HepG2 (cell line): ENCODE results near the gene AUP1. TPM values are rescaled to one million over a fixed set of nuclear protein-coding genes. Genes with fewer than 3 reads are reported as not detected.

Experiments
- CEBPG ChIP-seq: IDR thresholded peaks from 2 replicates; pipeline ENCODE4 v1.6.1; 2016
- ELF4 ChIP-seq: sonication (generic); formaldehyde crosslinking; IDR thresholded peaks from 2 replicates; pipeline ENCODE4 v1.5.0; 2020; ENCODE audit warnings: missing genetic modification reagents, mild to moderate bottlenecking, moderate library complexity, borderline replicate concordance
- GPN1 ChIP-seq: sonication (generic); formaldehyde crosslinking; IDR thresholded peaks from 2 replicates; pipeline ENCODE4 v1.5.1; 2020; ENCODE audit warnings: missing genetic modification reagents, borderline replicate concordance
- JARID2 ChIP-seq: sonication (generic); formaldehyde crosslinking; IDR thresholded peaks from 2 replicates; pipeline ENCODE4 v1.8.1; 2023; ENCODE audit warnings: missing genetic modification reagents, inconsistent platforms; ENCODE audit not compliant: insufficient replicate concordance
- MAFG ChIP-seq: sonication (generic); formaldehyde crosslinking; IDR thresholded peaks from 2 replicates; pipeline ENCODE4 v1.5.1; 2020; ENCODE audit warnings: mild to moderate bottlenecking, missing genetic modification reagents
- NCOA2 ChIP-seq: sonication (generic); formaldehyde crosslinking; IDR thresholded peaks from 2 replicates; pipeline ENCODE4 v1.8.0; 2022; ENCODE audit warnings: inconsistent platforms
- NONO ChIP-seq, 2 experiments: fragments of 450-650 bp in 1 of 2; sonication (generic) in 1 of 2; formaldehyde crosslinking in 1 of 2; IDR thresholded peaks in 1 of 2; conservative IDR thresholded peaks in 1 of 2; 2 replicates each; pipeline versions ENCODE4 v1.6.1 to v1.8.0; 2017 to 2022; ENCODE audit warnings: mild to moderate bottlenecking in 1 of 2, missing genetic modification reagents in 1 of 2, moderate library complexity in 1 of 2
- PHB2 ChIP-seq: fragments of 450-650 bp; IDR thresholded peaks from 2 replicates; pipeline ENCODE4 v1.6.1; 2018; ENCODE audit not compliant: partially characterized antibody
- RBFOX2 ChIP-seq: fragments of 200-400 bp; formaldehyde crosslinking; IDR thresholded peaks from 2 replicates; pipeline ENCODE4 v1.6.1; 2017; ENCODE audit warnings: low read depth, mild to moderate bottlenecking, low read length
- REST ChIP-seq, 2 experiments: IDR thresholded peaks; 2 replicates each; pipeline ENCODE4 v1.6.1; 2011 to 2012; ENCODE audit warnings: low read length in 2 of 2, borderline replicate concordance in 1 of 2, low read depth in 1 of 2, mild to moderate bottlenecking in 1 of 2, moderate library complexity in 1 of 2
- SP2 ChIP-seq: sonication (generic); formaldehyde crosslinking; IDR thresholded peaks from 2 replicates; pipeline ENCODE4 v1.5.1; 2020; ENCODE audit warnings: mild to moderate bottlenecking, missing genetic modification reagents
- ZFP62 ChIP-seq: sonication (generic); formaldehyde crosslinking; IDR thresholded peaks from 2 replicates; pipeline ENCODE4 v1.4.0; 2020; ENCODE audit warnings: missing genetic modification reagents
- ZNF143 ChIP-seq: sonication (generic); formaldehyde crosslinking; IDR thresholded peaks from 2 replicates; pipeline ENCODE4 v1.4.0; 2020; ENCODE audit warnings: missing genetic modification reagents
- polyA plus RNA-seq, 8 experiments: library from polyadenylated mRNA; depleted of rRNA in 3 of 8; stranded (reverse) in 7 of 8; unstranded in 1 of 8; fragments of >200 nt; fragmentation: Illumina TruSeq in 4 of 8; extraction: Trizol in 4 of 8; gene quantifications; 2 replicates each; pipeline versions ENCODE4 v1.2.1 to v1.2.3, GENCODE V29; 2011 to 2016; ENCODE audit warnings: low read depth in 4 of 8, missing spikeins in 1 of 8, mixed read lengths in 1 of 8; ENCODE audit not compliant: insufficient read depth in 1 of 8
- total RNA-seq, 5 experiments: library from RNA; depleted of rRNA; stranded (reverse); fragments of >200 nt; fragmentation: Illumina TruSeq; extraction: Trizol; gene quantifications; 2 replicates each; pipeline ENCODE4 v1.2.3, GENCODE V29; 2016; ENCODE audit warnings: low read depth in 1 of 5
- TF ChIP-seq, protein P1 (sequence below): sonication (generic); formaldehyde crosslinking; IDR thresholded peaks from 2 replicates; pipeline ENCODE4 v1.5.0; 2020; ENCODE audit warnings: missing genetic modification reagents
- TF ChIP-seq, protein P2 (sequence below), 2 experiments: sonication (generic) in 1 of 2; formaldehyde crosslinking in 1 of 2; IDR thresholded peaks; 2 replicates each; pipeline versions ENCODE4 v1.4.0 to v1.6.1; 2016 to 2020; ENCODE audit warnings: borderline replicate concordance in 1 of 2, low read depth in 1 of 2, mild to moderate bottlenecking in 1 of 2, missing genetic modification reagents in 1 of 2
- TF ChIP-seq, protein P3 (sequence below): IDR thresholded peaks from 2 replicates; pipeline ENCODE4 v1.6.1; 2016; ENCODE audit warnings: control low read depth

AUP1 gene
- total and polyA plus RNA-seq, 2 of the 13 experiments (the other 11 are each of a cell fraction or from before 2014, with no cell fraction given): 174 to 267 TPM

GRCh38 chr2:74525717-74526648, 3.5 kb downstream of the AUP1 start, which contains the start of gene DQX1 (continued):
- TF ChIP-seq ELF4 (CRISPR knock-in tag) (peak; percentile 90), ZNF143 (CRISPR knock-in tag) (peak; percentile 96), ZFP62 (no peak), PHB2 (no peak), REST (IDR thresholded peaks at IDR 0.05; ENCODE audit: borderline replicate concordance in 1 of 2, low read depth in 1 of 2, low read length in 2 of 2) (peak in 1 of 2 experiments; percentile 61; a peak in 1 of 4 replicates), CEBPG (CRISPR knock-in tag) (peak; percentile 59; the same call in 1 of the 2 replicates), SP2 (no peak), NCOA2 (0 out of 2 replicates have a peak, but pooled peaks have one; percentile 40), NONO (IDR thresholded peaks at IDR 0.05) (no peak), NONO (CRISPR knock-in tag; conservative IDR thresholded peaks at IDR 0.05) (peak; percentile 76), MAFG (CRISPR knock-in tag) (no peak), RBFOX2 (peak; percentile 69), JARID2 (CRISPR knock-in tag) (no peak), GPN1 (CRISPR knock-in tag) (no peak)
- TF ChIP-seq, protein P1, sequence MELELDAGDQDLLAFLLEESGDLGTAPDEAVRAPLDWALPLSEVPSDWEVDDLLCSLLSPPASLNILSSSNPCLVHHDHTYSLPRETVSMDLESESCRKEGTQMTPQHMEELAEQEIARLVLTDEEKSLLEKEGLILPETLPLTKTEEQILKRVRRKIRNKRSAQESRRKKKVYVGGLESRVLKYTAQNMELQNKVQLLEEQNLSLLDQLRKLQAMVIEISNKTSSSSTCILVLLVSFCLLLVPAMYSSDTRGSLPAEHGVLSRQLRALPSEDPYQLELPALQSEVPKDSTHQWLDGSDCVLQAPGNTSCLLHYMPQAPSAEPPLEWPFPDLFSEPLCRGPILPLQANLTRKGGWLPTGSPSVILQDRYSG (CRISPR knock-in tag): no peak
- TF ChIP-seq, protein P2, sequence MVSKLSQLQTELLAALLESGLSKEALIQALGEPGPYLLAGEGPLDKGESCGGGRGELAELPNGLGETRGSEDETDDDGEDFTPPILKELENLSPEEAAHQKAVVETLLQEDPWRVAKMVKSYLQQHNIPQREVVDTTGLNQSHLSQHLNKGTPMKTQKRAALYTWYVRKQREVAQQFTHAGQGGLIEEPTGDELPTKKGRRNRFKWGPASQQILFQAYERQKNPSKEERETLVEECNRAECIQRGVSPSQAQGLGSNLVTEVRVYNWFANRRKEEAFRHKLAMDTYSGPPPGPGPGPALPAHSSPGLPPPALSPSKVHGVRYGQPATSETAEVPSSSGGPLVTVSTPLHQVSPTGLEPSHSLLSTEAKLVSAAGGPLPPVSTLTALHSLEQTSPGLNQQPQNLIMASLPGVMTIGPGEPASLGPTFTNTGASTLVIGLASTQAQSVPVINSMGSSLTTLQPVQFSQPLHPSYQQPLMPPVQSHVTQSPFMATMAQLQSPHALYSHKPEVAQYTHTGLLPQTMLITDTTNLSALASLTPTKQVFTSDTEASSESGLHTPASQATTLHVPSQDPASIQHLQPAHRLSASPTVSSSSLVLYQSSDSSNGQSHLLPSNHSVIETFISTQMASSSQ (IDR thresholded peaks at IDR 0.05; ENCODE audit: low read depth): 0 out of 2 replicates have a peak, but pooled peaks have one; percentile 21
- TF ChIP-seq, protein P2 (CRISPR knock-in tag; IDR thresholded peaks at IDR 0.05; ENCODE audit: borderline replicate concordance): no peak
- TF ChIP-seq, protein P3, sequence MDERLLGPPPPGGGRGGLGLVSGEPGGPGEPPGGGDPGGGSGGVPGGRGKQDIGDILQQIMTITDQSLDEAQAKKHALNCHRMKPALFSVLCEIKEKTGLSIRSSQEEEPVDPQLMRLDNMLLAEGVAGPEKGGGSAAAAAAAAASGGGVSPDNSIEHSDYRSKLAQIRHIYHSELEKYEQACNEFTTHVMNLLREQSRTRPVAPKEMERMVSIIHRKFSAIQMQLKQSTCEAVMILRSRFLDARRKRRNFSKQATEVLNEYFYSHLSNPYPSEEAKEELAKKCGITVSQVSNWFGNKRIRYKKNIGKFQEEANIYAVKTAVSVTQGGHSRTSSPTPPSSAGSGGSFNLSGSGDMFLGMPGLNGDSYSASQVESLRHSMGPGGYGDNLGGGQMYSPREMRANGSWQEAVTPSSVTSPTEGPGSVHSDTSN (CRISPR knock-in tag): no peak
